Activated CD4-positive, alpha-beta T cell treated with anti-CD3 and anti-CD28 coated beads, Interleukin-2, amount 10 ng/mL, durations not matched to agents 24 days and 14 days (primary cell): ENCODE data around the gene RBBP6. TPM values are rescaled to one million over a fixed set of nuclear protein-coding genes. Genes with fewer than 3 reads are reported as not detected.
"Not testable (repeated sequence)": the region's sequence is repeated elsewhere in the genome, so short reads cannot be mapped to it uniquely, and the experiment has no call there.

Source experiments
- DNase-seq: peaks from one replicate; pipeline ENCODE4 v3.0.0; 2022
- H3K27ac Mint-ChIP-seq: one replicate; pipeline ENCODE4 v1.8.0; 2022; ENCODE audit warnings: mild to moderate bottlenecking, mixed read lengths
- H3K27me3 Mint-ChIP-seq: one replicate; pipeline ENCODE4 v1.8.0; 2022; ENCODE audit warnings: mixed read lengths
- H3K36me3 Mint-ChIP-seq: one replicate; pipeline ENCODE4 v1.8.0; 2022; ENCODE audit warnings: low read depth, mild to moderate bottlenecking, mixed read lengths
- H3K4me1 Mint-ChIP-seq: one replicate; pipeline ENCODE4 v1.8.0; 2021; ENCODE audit warnings: mixed read lengths
- H3K4me3 Mint-ChIP-seq: one replicate; pipeline ENCODE4 v1.8.0; 2022; ENCODE audit warnings: mild to moderate bottlenecking, moderate library complexity, mixed read lengths
- H3K9me3 Mint-ChIP-seq: one replicate; pipeline ENCODE4 v1.8.0; 2021; ENCODE audit warnings: mixed read lengths
- intact Hi-C: fragments of 100-400 bp; cut with micrococcal nuclease; formaldehyde crosslinking; loops from one replicate; pipeline ENCODE4 v1.15.1; 2023
- total RNA-seq: library from RNA; stranded (reverse); gene quantifications from 2 replicates; pipeline ENCODE4 v1.2.3, GENCODE V29; 2022

The RBBP6 gene
- 65.7 and 73.8 TPM in 2 replicates for total RNA-seq

GRCh38 chr16:24539295-24539849 lies at the start of gene RBBP6:
Gene RBBP6 (plus strand): TSS chr16:24539566. CDS start chr16:24540627, 1,061 bp downstream.
- Mint-ChIP-seq H3K4me1 (peaks cover 20% of the 10 kb centered on the region), H3K9me3 (no peaks in the 10 kb centered on the region), H3K27me3 (no peaks in the 10 kb centered on the region), H3K4me3 (peak within 1 kb of the TSS; percentile 100), H3K27ac (peak within 1 kb of the TSS; percentile 100), H3K36me3 (peaks cover 30% of the 10 kb centered on the region)
- intact Hi-C loops: loop anchor here (1.0 kb wide), 2 partner anchors 22 to 512 kb away; no protein-coding TSS in a partner anchor
- peak; percentile 98 for DNase-seq

GRCh38 chr16:24490866-24491265 lies 48.5 kb upstream of the RBBP6 start:
- Mint-ChIP-seq H3K9me3 (peaks cover 4% of the 10 kb centered on the region), H3K36me3 (no peaks in the 10 kb centered on the region), H3K27me3 (peaks cover 3% of the 10 kb centered on the region), H3K27ac (no peak overlapping the region), H3K4me1 (no peaks in the 10 kb centered on the region), H3K4me3 (no peak overlapping the region)
- no peak for DNase-seq
- intact Hi-C loops: no loop called here

- no peak for DNase-seq
- H3K27ac Mint-ChIP-seq: no peak overlapping the region
- intact Hi-C loops: no loop called here
- peaks cover 3% of the 10 kb centered on the region for H3K27me3 Mint-ChIP-seq
- H3K36me3 Mint-ChIP-seq: no peaks in the 10 kb centered on the region
- no peaks in the 10 kb centered on the region for H3K4me1 Mint-ChIP-seq
- H3K9me3 Mint-ChIP-seq: peaks cover 4% of the 10 kb centered on the region
- no peak overlapping the region for H3K4me3 Mint-ChIP-seq
Observed at GRCh38 chr16:24491731-24492130, 47.6 kb upstream of the RBBP6 start.

GRCh38 chr16:24493821-24494220 lies 45.5 kb upstream of the RBBP6 start:
- intact Hi-C loops: no loop called here
- Mint-ChIP-seq H3K9me3 (no peaks in the 10 kb centered on the region), H3K27me3 (peaks cover 3% of the 10 kb centered on the region), H3K4me1 (no peaks in the 10 kb centered on the region), H3K36me3 (no peaks in the 10 kb centered on the region), H3K27ac (no peak overlapping the region), H3K4me3 (no peak overlapping the region)
- no peak for DNase-seq

- H3K4me3 Mint-ChIP-seq, H3K27ac Mint-ChIP-seq, H3K9me3 Mint-ChIP-seq, DNase-seq, H3K36me3 Mint-ChIP-seq, intact Hi-C loops, H3K27me3 Mint-ChIP-seq, H3K4me1 Mint-ChIP-seq: not testable (repeated sequence)
Observed at GRCh38 chr16:24495207-24495606, 44.2 kb upstream of the RBBP6 start.

GRCh38 chr16:24497440-24497839 lies 41.9 kb upstream of the RBBP6 start:
- Mint-ChIP-seq H3K27ac (no peak overlapping the region), H3K9me3 (no peaks in the 10 kb centered on the region), H3K27me3 (peaks cover 5% of the 10 kb centered on the region), H3K4me3 (no peak overlapping the region), H3K4me1 (no peaks in the 10 kb centered on the region), H3K36me3 (no peaks in the 10 kb centered on the region)
- intact Hi-C loops: no loop called here
- DNase-seq: no peak

GRCh38 chr16:24499193-24499814 lies 40.1 kb upstream of the RBBP6 start:
- Mint-ChIP-seq H3K36me3 (no peaks in the 10 kb centered on the region), H3K9me3 (no peaks in the 10 kb centered on the region), H3K4me3 (no peak overlapping the region), H3K27me3 (peaks cover 5% of the 10 kb centered on the region), H3K27ac (no peak overlapping the region), H3K4me1 (no peaks in the 10 kb centered on the region)
- no peak for DNase-seq
- intact Hi-C loops: no loop called here

- intact Hi-C loops: loop anchor here (1.0 to 10.0 kb wide), 3 partner anchors 210 to 700 kb away; no protein-coding TSS in a partner anchor
- H3K4me3 Mint-ChIP-seq: no peak overlapping the region
- no peak overlapping the region for H3K27ac Mint-ChIP-seq
- no peaks in the 10 kb centered on the region for H3K9me3 Mint-ChIP-seq
- peaks cover 14% of the 10 kb centered on the region for H3K27me3 Mint-ChIP-seq
- peaks cover 2% of the 10 kb centered on the region for H3K4me1 Mint-ChIP-seq
- no peaks in the 10 kb centered on the region for H3K36me3 Mint-ChIP-seq
- peak; percentile 87 for DNase-seq
Observed at GRCh38 chr16:24504472-24505345, 34.7 kb upstream of the RBBP6 start.

- H3K36me3 Mint-ChIP-seq: no peaks in the 10 kb centered on the region
- H3K27me3 Mint-ChIP-seq: peaks cover 19% of the 10 kb centered on the region
- intact Hi-C loops: loop anchor here (10.0 kb wide), 2 partner anchors 211 to 701 kb away; no protein-coding TSS in a partner anchor
- no peak overlapping the region for H3K27ac Mint-ChIP-seq
- DNase-seq: no peak
- H3K9me3 Mint-ChIP-seq: no peaks in the 10 kb centered on the region
- H3K4me1 Mint-ChIP-seq: peaks cover 2% of the 10 kb centered on the region
- H3K4me3 Mint-ChIP-seq: no peak overlapping the region
Observed at GRCh38 chr16:24505959-24506358, 33.4 kb upstream of the RBBP6 start.

GRCh38 chr16:24507959-24508480 lies 31.3 kb upstream of the RBBP6 start:
- peaks cover 2% of the 10 kb centered on the region for H3K4me1 Mint-ChIP-seq
- peaks cover 21% of the 10 kb centered on the region for H3K27me3 Mint-ChIP-seq
- no peaks in the 10 kb centered on the region for H3K36me3 Mint-ChIP-seq
- intact Hi-C loops: loop anchor here (10.0 kb wide), 2 partner anchors 213 to 703 kb away; no protein-coding TSS in a partner anchor
- DNase-seq: no peak
- H3K27ac Mint-ChIP-seq: no peak overlapping the region
- no peaks in the 10 kb centered on the region for H3K9me3 Mint-ChIP-seq
- no peak overlapping the region for H3K4me3 Mint-ChIP-seq

GRCh38 chr16:24508614-24509013 lies 30.8 kb upstream of the RBBP6 start:
- intact Hi-C loops: loop anchor here (10.0 kb wide), 2 partner anchors 214 to 704 kb away; no protein-coding TSS in a partner anchor
- Mint-ChIP-seq H3K9me3 (no peaks in the 10 kb centered on the region), H3K27me3 (peaks cover 19% of the 10 kb centered on the region), H3K27ac (no peak overlapping the region), H3K36me3 (no peaks in the 10 kb centered on the region), H3K4me3 (no peak overlapping the region), H3K4me1 (peaks cover 2% of the 10 kb centered on the region)
- no peak for DNase-seq

- no peaks in the 10 kb centered on the region for H3K36me3 Mint-ChIP-seq
- no peak overlapping the region for H3K27ac Mint-ChIP-seq
- intact Hi-C loops: loop anchor here (10.0 kb wide), 2 partner anchors 215 to 705 kb away; no protein-coding TSS in a partner anchor
- H3K27me3 Mint-ChIP-seq: peaks cover 19% of the 10 kb centered on the region
- H3K9me3 Mint-ChIP-seq: no peaks in the 10 kb centered on the region
- peaks cover 1% of the 10 kb centered on the region for H3K4me1 Mint-ChIP-seq
- no peak overlapping the region for H3K4me3 Mint-ChIP-seq
- DNase-seq: no peak
Observed at GRCh38 chr16:24509536-24509935, 29.8 kb upstream of the RBBP6 start.

- Mint-ChIP-seq H3K9me3 (no peaks in the 10 kb centered on the region), H3K27ac (no peak overlapping the region), H3K4me1 (no peaks in the 10 kb centered on the region), H3K4me3 (no peak overlapping the region), H3K36me3 (no peaks in the 10 kb centered on the region), H3K27me3 (peaks cover 20% of the 10 kb centered on the region)
- intact Hi-C loops: loop anchor here (10.0 kb wide), 1 partner anchor 714 kb away; no protein-coding TSS in a partner anchor
- DNase-seq: no peak
Observed at GRCh38 chr16:24511174-24511573, 28.2 kb upstream of the RBBP6 start.
